Activated T-cell treated with anti-CD3 and anti-CD28 coated beads for 4 hours (primary cell): Measurements from ENCODE around the gene ACR.

Experiments used
- DNase-seq: peaks from one replicate; pipeline ENCODE4 v3.0.0-alpha.2; 2020

Gene ACR

DNA sequence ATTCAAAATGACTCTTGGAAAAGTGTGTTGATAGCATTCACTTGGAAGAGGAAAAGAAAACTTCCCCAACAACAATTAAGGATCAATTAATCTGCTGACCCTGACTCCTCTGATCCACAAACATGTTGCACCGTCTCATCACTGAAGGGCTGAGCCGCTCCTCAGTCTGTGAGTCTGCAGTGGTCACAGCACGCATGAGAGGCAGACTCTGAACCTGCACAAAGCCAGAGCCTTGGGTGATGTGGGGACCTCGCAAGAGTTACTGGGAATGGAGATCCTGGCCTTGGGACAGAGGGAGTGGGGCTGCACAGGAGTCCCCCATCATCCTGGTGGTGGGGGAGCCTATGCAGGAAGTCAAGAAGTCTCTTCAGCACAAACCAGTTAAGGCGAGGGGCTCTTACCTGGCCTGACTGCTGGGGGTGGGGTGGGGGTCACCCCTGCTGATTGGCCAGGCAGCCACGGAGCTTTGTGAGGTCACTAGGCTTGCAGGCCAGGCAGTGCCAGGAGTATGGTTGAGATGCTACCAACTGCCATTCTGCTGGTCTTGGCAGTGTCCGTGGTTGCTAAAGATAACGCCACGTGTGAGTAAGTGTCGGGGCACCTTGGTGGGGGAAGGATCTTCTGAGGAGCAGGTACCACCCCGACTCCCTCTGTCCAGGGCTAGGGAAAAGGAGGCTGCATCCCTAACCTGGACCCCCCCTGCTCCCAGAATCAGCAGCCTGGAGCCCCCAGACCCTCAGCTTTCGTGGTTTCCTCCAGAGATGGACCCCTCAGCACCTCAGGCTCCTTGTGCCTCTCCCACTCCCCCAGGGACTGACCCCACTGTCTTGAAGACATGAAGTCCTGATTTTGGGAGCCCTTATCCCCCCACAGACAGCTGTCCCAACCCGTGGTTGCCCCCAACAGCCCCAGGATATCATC lies at the start of gene ACR:
Gene ACR, plus strand, starts transcription at position 477 of the 921 bp plus-strand sequence. Its CDS starts 32 bp downstream, at position 509.
- no peak for DNase-seq

DNA sequence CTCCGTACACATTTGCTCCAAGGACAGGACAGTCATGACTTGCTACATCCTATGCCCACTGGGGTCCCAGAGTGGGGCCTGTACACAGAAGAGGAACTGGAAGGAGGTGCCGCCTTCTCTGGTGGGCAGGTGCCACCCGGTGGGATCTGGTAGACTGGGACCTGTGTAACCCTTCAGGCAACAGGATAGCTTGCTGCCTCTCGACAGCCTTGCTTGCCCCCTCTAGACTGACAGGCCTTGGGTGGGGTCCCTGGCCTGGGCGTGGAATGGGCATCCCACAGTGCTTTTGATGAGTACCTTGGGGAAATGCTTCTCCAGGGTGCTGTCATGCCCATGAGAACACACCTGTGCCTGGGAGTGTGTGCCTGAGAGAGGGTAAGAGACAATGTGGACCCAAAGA lies 49.6 kb upstream of the ACR start:
- no peak for DNase-seq

DNA sequence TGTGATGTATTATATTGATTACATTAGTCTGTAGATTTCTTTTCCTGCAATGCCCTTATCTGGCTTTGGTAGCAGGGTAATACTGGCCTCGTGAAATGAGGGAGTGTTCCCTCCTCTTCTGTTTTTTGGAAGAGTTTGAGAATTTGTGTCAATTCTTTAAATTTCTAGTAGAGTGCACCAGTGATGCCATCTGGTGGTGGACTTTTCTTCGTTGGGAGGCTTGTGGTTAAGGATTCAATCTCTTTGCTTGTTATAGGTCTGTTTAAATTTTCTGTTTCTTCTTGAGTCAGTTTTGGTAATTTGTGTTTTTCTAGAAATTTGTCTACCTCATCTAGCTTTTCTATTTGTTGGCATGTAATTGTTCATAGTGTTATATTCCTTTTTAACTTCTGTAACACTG lies 46.5 kb upstream of the ACR start:
- no peak for DNase-seq

DNA sequence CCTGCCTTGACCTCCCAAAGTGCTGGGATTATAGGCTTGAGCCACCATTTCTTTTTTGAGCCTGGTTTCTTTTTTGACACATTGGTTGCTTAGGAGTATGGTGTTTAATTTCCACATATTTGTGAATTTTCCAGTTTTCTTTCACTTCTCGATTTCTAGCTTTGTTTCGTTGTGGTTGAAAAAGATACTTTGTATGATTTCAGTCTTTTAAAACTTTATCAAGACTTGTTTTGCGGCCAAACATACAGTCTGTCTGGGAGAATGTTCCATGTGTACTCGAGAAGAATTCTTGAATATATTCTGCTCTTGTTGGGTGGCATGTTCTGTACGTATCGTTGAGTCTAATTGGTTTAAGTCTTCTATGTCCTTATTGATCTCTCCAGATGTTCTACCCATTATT lies 44.5 kb upstream of the ACR start:
- DNase-seq = no peak

DNA sequence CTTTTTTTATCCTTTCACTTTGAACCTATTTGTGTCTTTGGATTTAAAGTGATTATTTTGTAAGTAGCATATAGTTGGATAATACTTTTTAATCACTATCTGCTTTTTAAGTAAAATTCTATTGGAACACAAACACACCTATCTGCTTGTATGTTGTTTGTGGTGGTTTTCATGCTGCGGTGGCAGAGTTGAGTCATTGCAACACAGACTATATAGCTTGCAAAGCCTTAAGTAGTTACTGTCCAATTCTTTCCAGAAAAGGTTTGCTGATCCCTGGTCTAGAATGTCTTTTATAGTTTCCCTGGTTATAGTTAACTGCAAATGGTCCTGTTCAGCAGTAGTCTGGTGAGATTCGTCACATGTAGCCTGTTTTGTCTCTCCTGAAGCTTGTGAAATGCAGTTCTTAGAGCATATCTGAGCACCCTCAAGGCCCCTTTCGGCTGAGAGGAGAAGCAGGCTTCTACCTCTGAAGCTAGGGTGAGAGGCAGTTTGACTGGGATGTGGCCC lies 43.9 kb upstream of the ACR start:
- no peak for DNase-seq

DNA sequence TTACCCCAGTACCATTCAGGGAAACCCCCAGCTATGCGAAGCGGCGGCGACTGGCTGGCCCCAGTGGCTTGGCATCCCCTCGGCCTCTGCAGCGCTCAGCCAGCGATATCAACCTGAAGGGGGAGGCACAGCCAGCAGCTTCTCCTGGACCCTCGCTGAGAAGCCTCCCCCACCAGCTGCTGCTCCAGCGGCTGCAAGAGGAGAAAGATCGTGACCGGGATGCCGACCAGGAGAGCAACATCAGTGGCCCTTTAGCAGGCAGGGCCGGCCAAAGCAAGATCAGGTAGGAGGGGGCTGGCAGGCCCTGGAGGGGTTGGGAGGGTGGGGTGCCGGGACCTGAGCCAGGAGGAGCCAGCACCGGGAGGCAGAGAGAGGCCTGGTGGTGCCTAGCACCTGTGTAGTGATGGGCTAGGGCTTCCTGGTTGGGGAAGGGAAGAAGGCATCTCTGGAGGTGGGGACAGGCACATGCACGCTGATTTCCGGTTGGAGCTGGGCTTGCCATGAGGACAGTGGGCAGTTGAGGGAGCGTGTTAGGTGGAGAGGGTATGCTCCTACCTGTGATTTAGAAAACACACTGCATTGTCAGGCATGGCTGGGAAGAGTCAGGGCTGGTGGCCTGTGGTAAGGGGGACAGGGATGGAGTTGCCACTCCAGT lies 43.1 kb upstream of the ACR start:
- no peak for DNase-seq

DNA sequence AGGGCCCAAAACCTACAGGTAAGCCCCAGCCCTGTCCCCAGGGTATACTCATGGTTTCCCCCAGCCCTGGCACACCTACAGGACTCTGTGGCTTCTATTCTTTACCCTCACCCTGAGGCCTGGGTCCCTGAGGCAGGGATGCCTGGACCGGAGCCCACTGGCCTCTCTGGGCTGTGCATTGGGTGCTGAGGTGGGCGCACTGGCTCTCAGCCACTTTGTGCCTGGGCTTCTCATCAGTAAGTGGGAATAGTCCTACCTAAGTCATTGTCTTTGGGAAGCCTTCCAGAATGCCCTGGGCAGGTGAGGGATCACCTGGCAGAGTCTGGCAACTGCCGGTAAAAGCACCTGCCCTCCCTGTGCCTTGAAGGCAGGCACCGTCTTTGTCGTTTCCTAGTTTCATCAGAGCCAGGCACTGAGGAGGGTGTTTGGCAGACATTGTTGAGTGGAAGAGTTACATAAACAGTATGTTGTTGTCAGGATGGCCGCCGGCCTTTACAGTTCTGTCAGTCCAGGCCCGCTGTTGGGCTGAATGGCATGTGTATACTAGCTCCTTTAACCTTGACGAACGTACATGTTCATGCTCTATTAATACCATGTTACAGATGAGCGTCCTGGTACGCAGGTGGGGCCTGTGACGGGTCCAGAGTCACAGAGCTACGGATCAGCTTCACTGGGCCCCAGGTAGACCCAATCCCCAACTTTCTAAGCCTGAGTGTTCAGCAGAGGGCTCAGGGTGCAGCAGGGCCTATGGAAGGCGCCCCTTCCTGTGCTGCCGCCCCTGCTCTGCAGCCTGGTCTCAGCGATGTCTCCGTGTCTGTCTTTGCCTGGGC lies 42.4 kb upstream of the ACR start:
- no peak for DNase-seq

DNA sequence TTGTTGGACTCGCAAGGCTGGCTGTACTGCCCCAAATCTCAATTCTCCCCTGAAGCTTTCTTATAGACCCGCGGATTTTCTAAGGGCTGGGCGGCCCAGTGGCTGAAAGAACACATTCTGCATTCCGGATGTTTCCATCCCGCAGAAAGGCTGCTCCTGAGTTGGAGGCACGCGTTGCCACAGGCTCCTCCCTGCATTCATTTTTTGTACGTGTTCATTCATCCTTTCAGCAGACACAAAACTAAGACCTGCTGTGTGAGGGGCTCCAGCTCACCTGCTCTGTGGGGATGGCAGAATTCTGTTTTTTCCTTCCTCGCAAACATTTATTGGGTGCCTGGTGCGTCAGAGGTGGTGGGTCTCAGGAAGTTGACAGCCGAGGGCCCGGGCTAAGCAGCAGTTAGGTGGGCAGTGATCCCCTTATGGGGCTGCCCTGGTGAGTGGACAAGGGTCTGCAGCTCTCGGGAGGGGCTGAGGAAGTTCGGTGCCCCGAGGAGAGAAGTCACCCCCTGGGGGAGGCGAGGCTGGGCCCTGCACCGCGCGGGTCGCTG lies 41.7 kb upstream of the ACR start:
- no peak for DNase-seq

DNA sequence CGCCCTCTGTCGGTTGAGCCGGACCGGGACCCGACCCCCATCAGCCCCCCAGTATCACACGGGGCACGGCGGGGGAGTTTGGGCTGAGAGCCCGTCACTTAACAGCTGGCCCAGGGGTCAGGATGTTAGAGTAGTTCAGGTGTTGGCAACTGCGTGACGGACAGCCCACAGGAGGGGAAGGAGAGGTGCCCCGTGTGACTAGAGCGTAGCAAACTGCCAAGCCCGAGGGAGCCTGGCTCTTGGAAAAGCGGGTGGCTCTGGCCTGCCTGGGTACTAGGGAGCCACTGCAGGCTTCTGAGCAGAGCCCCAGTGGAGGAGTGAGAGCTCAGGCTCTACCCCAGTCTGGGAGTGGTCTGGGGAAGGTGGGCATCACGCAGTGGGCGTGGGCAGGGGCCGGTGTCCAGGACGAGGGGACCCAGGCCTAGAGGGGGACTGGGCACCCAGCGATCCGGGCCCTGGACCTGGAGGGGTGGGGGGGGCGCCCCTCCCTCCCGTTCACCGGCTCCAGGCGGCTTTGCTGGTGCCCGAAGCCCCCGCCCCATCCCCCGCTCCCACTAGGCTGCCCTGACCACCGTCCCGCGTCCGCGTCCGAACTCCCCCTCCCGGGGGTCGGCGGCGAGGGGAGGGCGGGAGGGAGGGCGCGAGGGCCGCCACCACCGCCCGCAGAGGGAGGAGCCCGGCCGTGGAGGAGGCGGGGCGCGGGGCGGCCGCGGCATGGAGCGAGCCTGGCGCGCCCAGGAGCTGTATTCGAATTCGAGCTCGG lies 41.0 kb upstream of the ACR start:
- no peak for DNase-seq

DNA sequence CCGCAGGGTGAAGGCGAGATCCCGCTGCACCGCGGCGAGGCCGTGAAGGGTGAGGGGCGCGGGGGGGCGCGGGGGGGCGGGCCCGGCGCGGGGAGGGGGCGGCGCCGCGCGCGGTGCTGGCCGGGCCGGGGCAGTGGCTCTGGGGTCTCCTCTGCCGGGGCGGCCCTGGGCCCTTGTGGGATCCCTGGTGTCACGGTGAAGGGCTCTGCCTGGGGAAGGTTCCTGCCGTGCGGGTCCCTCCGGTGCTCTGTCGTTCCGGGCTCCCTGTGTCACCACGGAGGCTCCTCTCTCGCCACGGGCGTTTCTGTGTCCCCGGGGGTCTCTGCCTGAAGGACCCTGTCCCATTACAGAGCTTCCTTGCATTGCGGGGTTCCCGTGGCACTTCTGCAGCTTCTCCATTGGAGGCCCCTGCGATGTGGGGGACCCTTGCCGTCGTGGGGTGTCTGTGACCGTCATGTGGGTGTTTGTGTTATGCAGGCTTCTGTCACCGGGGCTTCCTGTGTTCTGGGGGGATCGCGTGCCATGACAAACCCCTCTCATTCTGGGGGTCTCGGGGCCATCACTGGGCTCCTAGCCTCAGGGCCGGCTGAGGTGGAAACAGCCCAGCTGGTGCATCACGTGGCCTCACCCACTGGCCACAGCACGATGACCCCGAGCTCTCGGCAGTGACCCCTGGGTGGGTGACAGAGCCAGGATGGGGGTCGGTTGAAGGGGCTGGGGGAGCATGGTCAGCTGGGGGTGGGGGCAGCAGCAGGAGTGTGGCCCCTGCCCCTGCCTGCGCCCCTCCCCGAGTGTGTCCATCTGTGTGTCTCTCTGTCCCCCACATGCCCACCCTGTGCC lies 40.1 kb upstream of the ACR start:
- DNase-seq = no peak

DNA sequence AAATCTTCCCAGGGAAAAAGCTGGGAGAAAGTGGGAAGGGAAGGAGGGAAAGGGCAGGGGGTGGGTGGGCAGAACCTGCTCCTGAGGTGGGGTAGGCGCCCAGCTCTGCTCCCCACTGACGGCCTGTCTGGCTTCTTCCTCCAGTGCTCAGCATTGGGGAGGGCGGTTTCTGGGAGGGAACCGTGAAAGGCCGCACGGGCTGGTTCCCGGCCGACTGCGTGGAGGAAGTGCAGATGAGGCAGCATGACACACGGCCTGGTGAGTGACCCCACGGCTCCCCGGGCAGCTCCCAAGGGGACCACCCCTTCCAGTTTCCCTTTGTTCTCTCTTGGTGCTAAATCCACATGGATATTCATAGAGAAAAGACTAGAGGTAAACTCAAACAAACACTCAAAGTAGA lies 39.5 kb upstream of the ACR start:
- DNase-seq = no peak

DNA sequence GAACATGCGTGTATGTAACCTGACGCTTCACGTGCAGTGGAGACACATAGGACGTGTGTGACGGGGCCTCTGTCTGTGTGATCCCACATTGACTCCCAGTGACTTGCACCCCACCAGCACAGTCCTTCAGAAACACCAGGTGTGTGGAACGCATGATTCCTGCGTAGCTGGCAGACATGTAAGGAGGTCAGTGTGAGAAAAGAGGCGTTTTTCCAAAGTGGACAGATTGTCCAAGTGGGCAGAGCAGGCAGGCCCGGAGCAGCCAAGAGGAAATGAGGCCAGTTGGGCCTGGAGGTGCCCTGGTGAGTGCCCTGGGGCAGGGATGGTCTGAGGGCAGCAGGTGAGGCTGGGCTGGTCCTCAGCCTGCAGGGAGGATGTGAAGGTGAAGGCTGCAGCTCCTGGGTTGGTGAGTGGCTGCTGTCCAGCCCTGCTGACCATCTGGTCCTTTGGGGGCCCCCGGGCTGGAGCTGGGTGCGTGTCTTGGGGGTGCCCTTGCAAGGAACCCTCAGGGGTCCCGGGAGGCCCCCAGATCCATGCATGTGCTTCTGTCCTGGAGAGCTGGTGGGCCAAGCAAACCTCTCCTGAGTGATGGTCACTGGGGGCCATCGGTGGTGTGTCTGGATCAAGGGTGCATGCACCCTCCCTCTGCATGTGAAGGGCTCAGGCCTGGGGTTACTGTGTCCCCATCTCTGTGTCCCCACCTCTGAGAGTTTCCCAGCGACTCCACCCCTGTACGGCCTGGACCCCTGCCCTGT lies 38.8 kb upstream of the ACR start:
- no peak for DNase-seq

DNA sequence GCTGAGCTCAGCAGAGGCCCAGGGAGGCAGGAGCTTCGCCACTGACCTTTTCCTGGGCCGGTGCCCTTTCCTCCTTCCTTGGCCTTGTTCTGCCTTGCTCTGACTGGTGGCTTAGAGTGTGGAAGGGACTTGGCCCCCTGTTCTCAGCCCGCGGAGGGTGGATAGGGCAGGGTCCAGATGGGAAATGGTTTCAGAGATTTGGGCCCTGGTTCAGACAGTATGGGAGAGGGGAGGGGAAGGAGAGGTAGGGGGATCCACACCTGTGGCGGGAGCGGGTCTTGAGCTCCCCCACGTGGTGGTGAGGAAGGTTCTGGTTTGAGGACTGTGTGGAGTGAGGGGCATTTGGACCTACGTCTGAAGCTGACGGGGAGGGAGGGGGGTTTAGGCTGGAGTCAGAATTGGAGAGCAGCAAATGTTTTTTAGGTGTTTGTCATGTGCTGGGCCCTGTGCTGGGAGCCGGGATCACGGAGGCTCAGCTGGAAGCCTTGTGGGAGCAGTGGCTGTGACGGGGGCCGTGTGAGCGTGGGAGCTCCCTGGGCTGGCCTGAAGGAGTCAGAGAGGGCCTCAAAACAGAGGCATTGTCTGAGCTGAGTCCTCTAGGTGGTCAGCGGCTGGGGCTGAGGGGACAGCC lies 38.1 kb upstream of the ACR start:
- DNase-seq = no peak

DNA sequence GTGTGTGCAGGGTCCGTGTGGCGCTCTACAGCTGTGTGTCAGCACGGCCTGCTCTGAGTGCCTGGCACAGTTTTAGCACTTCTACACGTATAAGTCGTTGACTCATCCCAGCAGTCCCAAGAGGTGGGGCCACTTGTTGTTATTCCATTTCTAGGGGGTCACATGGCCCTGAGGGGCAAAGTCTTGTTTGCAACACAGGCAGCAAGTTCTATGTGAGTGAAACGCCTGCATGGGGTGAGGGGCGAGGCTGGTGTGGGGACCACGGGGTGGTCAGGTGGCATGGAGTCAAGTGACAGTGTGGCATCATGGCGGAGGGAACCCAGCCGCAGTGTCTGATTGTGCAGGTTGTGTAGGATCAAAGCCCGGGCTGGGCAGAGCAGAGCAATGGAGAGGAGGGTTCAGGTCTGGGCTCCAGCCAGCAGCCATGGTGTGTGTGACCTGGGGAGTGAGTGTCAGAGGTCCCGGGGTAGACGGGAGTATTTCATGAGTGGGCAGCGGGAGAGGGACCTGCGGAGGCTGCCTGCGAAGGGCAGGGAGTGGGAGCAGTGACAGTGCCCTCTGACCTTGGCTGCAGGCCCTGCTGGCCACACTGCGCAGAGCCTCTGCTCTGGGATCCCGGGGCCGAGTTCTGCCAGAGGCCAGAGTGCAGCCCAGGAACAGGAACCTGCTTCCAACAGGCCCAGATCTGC lies 37.5 kb upstream of the ACR start:
- DNase-seq = no peak

DNA sequence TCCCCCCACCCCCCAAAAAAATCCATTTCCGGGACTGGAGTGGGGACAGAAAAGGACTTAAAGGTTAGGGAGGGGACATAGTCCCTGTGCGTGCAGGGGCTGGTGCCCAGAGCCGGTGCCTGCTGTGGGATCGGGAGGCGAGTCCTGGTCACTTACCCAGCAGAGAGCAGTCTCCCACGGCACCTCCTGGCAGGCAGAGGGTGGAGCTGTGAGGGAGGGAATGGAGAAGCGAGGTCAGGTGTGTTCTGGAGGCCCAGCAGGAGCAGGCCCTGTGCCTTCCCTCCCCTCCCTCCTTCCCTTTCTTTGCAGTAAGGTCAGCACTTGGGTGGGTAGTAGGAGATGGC lies 37.0 kb upstream of the ACR start:
- no peak for DNase-seq

DNA sequence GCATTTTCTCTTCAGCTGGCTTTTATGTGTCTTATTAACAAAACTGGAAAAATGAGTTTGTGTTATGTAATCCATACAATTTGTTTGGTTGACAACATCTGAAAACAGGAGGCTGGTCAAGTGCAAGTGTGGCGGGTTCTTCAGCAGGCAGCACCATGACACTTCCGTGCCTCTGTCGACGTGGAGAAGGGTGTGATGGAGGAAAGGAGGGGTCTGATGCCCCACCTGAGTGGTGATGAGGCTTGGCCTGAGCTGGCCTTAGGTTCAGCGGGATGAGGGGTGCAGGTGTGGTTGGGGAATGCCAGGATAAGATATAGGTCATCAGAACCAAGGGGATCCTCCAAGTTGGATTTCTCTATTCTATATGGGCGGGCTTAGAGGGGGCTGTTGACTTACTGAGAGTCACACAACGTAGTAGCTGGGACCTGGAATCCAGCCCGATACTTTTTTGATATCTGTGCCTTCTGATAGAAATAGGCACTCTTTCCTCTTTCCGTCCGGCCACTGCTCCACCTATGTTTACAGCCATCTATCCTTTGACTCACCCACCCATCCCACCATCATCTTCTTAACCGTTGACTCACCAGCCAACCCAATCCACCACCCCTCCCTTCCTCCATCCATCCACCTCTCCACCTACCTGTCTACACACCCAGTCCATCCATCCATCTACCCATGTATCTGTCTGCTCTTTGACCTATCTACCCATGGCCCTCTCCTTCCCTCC lies 36.4 kb upstream of the ACR start:
- no peak for DNase-seq

DNA sequence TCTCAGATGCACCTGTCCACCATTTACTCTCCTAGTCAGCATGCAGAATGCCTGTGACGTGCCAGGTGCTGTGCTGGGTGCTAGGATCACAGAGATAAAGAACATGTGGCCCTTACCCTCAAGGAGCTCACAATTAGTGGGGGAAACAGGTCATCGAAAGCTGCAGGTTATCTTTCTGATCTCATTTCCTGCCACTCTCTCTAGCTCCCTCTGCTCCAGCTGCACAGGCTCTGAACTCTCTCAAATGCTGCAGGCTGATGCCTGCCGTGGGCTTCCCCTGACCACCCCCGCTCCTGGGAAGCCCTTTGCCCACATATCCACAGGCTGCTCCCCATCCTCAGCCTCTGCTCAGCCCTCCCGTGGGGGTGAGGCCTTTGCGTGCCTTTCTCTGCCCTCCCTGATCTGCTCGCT lies 35.7 kb upstream of the ACR start:
- no peak for DNase-seq

DNA sequence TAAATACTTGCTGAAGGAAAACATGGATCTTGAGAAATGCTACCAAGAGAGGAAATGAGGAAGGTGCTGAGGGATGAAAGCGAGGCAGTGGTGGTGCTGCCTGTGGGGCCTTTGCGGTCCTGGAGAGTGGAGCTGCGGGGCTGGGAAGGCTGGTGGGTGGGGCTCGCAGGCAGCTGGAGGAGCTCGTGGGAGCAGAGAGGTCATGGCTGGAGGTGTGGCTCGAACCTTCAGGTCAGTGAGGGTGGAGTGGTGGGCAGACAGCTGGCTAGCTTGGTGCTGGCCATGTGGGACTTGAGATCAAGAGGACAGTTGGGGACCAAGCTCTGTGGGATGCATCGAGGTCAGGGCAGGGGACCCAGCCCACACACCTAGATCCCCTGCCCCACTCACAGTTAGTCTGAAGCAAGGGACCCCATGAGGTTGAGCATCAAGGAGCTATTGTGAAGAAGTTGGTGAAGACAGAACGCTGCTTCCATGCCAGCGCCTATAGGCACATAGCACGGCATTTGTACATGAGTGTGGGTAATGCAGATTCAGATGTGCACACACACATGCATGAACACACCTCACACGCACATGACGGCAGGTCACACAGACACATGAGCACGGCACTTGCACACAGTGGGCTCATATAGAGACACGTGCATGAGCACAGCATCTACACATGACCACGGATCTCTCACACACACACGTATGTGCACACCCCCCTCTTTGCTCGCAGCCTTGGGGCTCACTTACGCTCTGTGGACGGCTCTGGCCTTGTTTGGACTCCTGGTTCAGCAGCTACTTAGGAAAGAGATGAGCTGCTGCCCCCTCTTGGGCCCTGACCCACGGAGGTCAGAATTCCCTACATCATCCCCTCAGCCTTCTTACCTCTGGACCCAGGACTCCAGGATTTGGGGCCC lies 34.9 kb upstream of the ACR start:
- DNase-seq = no peak
